VCaP (cell line): Measurements from ENCODE around the gene KPNA1.
A peak's percentile ranks its signal among the peaks of the same experiment; 100 is the strongest.

Experiments
- H3K27ac ChIP-seq: fragments of 450-650 bp; 2 replicates; pipeline ENCODE4 v1.5.1; 2017
- TF ChIP-seq, protein P1 (sequence below): fragments of 450-650 bp; conservative IDR thresholded peaks from 2 replicates; pipeline ENCODE4 v1.5.1; 2017; ENCODE audit warnings: mild to moderate bottlenecking, moderate library complexity

The KPNA1 gene

DNA sequence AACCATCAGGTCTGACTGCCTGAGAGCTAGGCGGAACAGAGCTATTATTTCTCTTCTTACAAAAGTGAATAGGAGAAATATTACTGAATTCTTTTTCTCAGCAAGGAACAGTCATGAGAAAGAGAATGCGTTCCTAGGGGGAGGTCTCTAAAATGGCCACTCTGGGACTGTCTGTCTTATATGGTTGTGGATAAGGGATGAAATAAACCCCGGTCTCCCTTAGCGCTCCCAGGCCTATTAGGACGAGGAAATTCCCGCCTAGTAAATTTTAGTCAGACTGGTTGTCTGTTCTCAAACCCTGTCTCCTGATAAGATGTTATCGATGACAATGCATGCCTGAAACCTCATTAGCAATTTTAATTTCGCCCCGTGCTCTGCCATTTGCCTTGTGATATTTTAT, 78.8 kb downstream of the KPNA1 start:
- no peak overlapping the region for H3K27ac ChIP-seq
- TF ChIP-seq, protein P1, sequence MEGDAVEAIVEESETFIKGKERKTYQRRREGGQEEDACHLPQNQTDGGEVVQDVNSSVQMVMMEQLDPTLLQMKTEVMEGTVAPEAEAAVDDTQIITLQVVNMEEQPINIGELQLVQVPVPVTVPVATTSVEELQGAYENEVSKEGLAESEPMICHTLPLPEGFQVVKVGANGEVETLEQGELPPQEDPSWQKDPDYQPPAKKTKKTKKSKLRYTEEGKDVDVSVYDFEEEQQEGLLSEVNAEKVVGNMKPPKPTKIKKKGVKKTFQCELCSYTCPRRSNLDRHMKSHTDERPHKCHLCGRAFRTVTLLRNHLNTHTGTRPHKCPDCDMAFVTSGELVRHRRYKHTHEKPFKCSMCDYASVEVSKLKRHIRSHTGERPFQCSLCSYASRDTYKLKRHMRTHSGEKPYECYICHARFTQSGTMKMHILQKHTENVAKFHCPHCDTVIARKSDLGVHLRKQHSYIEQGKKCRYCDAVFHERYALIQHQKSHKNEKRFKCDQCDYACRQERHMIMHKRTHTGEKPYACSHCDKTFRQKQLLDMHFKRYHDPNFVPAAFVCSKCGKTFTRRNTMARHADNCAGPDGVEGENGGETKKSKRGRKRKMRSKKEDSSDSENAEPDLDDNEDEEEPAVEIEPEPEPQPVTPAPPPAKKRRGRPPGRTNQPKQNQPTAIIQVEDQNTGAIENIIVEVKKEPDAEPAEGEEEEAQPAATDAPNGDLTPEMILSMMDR = no peak

DNA sequence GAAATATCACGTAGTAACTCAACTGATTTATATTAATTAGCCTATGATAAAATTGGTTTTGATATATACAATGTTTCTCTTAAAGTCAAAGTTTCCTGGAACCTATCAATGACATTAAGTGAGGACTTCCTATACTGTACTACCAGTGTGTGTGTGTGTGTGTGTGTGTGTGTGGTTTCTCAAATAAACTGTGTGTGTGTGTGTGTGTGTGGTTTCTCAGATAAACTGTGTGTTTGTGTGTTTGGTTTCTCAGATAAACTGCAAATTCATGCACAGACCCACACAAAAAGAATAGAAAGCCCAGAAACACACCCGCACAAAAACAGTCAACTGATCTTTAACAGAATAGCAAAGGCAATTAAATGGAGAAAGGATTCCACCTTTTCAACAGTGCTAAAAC, 84.4 kb downstream of the KPNA1 start:
- TF ChIP-seq, protein P1 = no peak
- H3K27ac ChIP-seq = no peak overlapping the region

DNA sequence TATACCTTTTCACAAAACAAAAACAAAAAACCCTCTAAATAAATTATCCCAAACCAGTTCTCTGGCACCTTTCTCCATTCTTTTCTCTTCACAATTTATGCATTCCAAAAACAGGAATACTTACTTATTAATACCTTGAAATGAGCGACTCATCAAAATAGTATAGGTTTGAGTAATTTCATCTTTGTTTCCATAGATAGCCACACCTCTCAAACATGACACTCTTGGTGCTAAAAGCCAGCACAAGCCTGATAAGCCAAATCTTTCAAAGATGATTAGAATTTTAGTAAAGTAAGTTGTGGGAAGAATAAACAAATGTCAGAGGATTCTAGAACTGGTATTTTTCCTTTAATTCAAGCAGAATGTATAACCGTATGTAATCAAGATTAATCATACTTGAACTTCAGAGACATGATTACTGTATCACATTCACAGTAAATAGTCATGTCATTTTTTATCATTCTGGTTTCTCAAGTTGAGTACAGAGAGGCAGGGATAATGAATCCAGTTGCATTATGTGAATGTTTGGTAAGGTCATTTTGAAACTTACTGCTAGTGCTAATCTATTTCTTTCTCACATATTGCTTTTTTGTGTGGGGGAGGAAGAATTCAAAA, 86.8 kb downstream of the KPNA1 start:
- TF ChIP-seq, protein P1 = no peak
- no peak overlapping the region for H3K27ac ChIP-seq

DNA sequence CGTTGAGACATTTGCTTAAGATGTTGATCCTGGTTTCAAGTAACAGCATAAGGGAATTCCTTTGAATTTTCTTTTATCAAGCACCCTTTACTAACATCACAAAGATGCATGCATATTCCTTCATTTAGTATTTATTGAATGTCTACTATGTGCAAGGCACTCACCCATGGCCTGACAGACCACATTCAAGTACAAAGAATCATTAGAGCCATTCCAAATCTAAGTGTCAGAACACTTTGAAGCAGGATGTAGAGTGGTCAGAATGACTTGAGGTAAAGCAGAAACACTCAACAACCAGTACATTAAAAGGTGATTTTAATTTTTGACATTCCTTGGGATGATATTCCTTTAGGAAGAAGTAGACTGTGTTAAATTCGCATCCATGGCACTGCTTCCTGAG, 92.9 kb downstream of the KPNA1 start:
- TF ChIP-seq, protein P1 = no peak
- H3K27ac ChIP-seq = no peak overlapping the region

DNA sequence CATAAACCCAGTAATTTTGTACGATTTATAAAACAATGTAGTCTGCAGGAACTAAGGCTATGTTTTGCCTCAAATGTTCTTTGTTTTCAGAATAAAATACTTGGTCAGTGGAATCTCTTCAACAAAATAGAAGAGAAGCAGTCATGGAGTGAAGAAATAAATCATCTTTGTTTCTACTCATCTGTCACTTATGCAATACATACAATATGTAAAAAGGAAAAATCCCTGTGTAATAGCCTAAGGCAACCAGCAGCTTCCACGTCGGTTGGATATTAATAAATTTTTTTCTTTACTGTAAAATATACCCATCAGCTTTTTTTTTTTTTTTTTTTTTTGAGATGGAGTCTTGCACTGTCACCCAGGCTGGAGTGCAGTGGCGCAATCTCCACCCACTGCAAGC, 93.6 kb downstream of the KPNA1 start:
- H3K27ac ChIP-seq = no peak overlapping the region
- TF ChIP-seq, protein P1 = no peak

DNA sequence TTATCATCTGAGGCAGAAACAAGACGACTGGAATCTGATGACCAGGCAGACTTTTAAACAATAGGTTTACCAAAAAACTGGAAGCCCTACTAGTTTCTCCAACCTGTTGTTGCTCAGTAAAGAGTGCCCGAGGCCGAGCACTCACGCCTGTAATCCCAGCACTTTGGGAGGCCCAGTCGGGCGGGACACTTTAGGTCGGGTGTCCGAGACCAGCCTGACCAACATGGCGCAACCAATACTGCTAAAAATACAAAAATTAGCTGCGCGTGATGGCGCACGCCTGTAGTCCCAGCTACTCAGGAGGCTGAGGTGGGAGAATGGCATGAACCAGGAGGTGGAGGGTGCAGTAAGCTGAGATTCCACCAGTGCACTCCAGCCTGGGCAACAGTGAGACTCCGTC, 97.8 kb downstream of the KPNA1 start:
- peak overlapping the region; percentile 96 for H3K27ac ChIP-seq
- TF ChIP-seq, protein P1 = no peak

DNA sequence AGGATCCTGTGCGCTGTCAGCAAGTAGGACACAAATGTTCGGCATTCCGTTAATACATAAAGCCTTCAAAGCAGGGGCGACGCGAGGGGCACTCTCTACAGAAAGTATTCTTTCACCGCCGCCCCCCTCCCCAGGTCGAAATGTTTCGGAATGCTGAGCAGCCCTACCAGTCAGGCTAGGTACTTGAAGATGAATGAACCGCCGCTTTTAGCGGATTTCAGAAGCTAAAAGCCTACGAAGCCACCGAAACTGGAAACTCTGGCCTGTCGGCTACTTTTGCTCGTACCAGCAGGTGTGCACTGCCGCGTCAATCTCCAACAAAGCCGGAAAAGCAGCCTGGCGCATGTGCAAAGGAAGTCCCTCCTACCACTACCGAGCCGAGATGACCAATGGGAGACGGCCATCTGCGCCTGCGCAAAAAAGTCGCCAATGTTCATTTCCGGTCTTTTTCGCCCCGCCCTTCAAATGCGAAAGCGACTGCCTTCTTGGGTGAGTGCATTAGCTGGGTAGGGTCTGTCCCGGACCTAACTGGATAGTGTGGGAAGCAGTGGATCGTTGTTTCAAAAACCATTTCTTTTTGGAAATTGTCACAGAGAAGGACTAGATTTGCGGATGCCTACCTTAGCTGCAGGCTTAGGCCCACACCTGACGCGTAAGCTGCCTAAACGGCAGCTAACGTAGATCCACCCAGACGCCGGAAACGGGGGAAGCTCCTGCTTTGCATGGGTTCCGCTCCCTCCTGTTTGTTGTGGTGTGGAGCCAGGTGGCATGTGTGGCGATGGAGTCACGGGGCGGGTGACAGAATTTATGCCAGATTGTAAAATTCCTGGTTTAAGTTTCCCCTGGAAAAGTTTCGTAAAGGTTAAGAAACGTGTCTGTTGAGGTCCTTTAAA, 98.7 kb downstream of the KPNA1 start, which contains the start of gene WDR5B:
Gene WDR5B (minus strand): TSS at position 301 of the 893 bp plus-strand sequence. CDS start 534 bp downstream, outside the sequence.
- TF ChIP-seq, protein P1 = no peak; the same call in 1 of the 2 replicates
- peak within 1 kb of the TSS; percentile 96 for H3K27ac ChIP-seq
